ENCODE measurements around the gene ING1.
A peak's percentile ranks its signal among the peaks of the same experiment; 100 is the strongest.
"Not testable (repeated sequence)": the region's sequence is repeated elsewhere in the genome, so short reads cannot be mapped to it uniquely, and the experiment has no call there.

The ING1 gene

GRCh38 chr13:110715395-110716246 is 2.1 kb downstream of the ING1 start:
- DNase-seq (ENCODE audit: low read depth in 2 of 2), result peak; percentile 100

GRCh38 chr13:110716247-110716515 is 2.7 kb downstream of the ING1 start:
- no peak for DNase-seq (ENCODE audit: low read depth in 2 of 2)

GRCh38 chr13:110719036-110719710 is 5.7 kb downstream of the ING1 start:
- no peak for DNase-seq (ENCODE audit: low read depth in 2 of 2)

- no peak for DNase-seq (ENCODE audit: low read depth in 2 of 2)
Observed at GRCh38 chr13:110722971-110723370, 9.5 kb downstream of the ING1 start.

- no peak for DNase-seq (ENCODE audit: low read depth in 2 of 2)
Observed at GRCh38 chr13:110723598-110723997, 10.1 kb downstream of the ING1 start.

GRCh38 chr13:110726153-110726552 is 12.7 kb downstream of the ING1 start:
- not testable (repeated sequence) for DNase-seq (ENCODE audit: low read depth in 2 of 2)

GRCh38 chr13:110726726-110727125 is 13.2 kb downstream of the ING1 start:
- no peak for DNase-seq (ENCODE audit: low read depth in 2 of 2)

GRCh38 chr13:110731072-110731471 is 17.6 kb downstream of the ING1 start:
- DNase-seq (ENCODE audit: low read depth in 2 of 2), result no peak

- no peak for DNase-seq (ENCODE audit: low read depth in 2 of 2)
Observed at GRCh38 chr13:110734561-110734960, 21.1 kb downstream of the ING1 start.

GRCh38 chr13:110737555-110737954 is 24.1 kb downstream of the ING1 start:
- DNase-seq (ENCODE audit: low read depth in 2 of 2), result no peak

- DNase-seq (ENCODE audit: low read depth in 2 of 2), result no peak
Observed at GRCh38 chr13:110743687-110744086, 30.2 kb downstream of the ING1 start.

- DNase-seq (ENCODE audit: low read depth in 2 of 2), result no peak
Observed at GRCh38 chr13:110746438-110746837, 32.9 kb downstream of the ING1 start.

GRCh38 chr13:110748271-110748670 is 34.8 kb downstream of the ING1 start:
- no peak for DNase-seq (ENCODE audit: low read depth in 2 of 2)

- DNase-seq (ENCODE audit: low read depth in 2 of 2), result peak; percentile 12 to 14
Observed at GRCh38 chr13:110756219-110756631, 42.7 kb downstream of the ING1 start.

- no peak for DNase-seq (ENCODE audit: low read depth in 2 of 2)
Observed at GRCh38 chr13:110757296-110757695, 43.8 kb downstream of the ING1 start.

- peak; percentile 8 to 10 for DNase-seq (ENCODE audit: low read depth in 2 of 2)
Observed at GRCh38 chr13:110758195-110758805, 44.8 kb downstream of the ING1 start.

- peak; percentile 8 to 12 for DNase-seq (ENCODE audit: low read depth in 2 of 2)
Observed at GRCh38 chr13:110759710-110760109, 46.2 kb downstream of the ING1 start.

GRCh38 chr13:110760611-110761010 is 47.1 kb downstream of the ING1 start:
- no peak for DNase-seq (ENCODE audit: low read depth in 2 of 2)

- no peak for DNase-seq (ENCODE audit: low read depth in 2 of 2)
Observed at GRCh38 chr13:110766671-110767430, 53.4 kb downstream of the ING1 start.

- no peak for DNase-seq (ENCODE audit: low read depth in 2 of 2)
Observed at GRCh38 chr13:110767476-110767875, 54.0 kb downstream of the ING1 start.

- no peak for DNase-seq (ENCODE audit: low read depth in 2 of 2)
Observed at GRCh38 chr13:110769097-110769496, 55.6 kb downstream of the ING1 start.

- no peak for DNase-seq (ENCODE audit: low read depth in 2 of 2)
Observed at GRCh38 chr13:110770678-110771077, 57.2 kb downstream of the ING1 start.

Data from fibroblast of skin of left biceps (primary cell).